Measurements from ENCODE around the gene SMC6. TPM values are rescaled to one million over a fixed set of nuclear protein-coding genes. Genes with fewer than 3 reads are reported as not detected.
A peak's percentile ranks its signal among the peaks of the same experiment; 100 is the strongest.

Gene SMC6
- 39.7 TPM for total RNA-seq
- 10 to 100 TPM; 33.9 to 49.0 (median 37.9) TPM for polyA plus RNA-seq (ENCODE audit: insufficient read depth in 1 of 8, insufficient read length in 8 of 8, low replicate concordance in 1 of 8)
- long read RNA-seq, donor 1: 0 reads
- long read RNA-seq, donor 2: 0 reads
- long read RNA-seq, donor 3, full-length matches to known transcripts: 1 of 10 reads
- long read RNA-seq, donor 3, partial matches to known transcripts: 9 of 10 reads
- long read RNA-seq, donor 3, other reads (novel, unspliced or antisense): 0 of 10 reads
- long read RNA-seq, donor 4, full-length matches to known transcripts: 1 of 1 reads
- long read RNA-seq, donor 4, partial matches to known transcripts: 0 of 1 reads
- long read RNA-seq, donor 4, other reads (novel, unspliced or antisense): 0 of 1 reads
- long read RNA-seq, donor 5, partial matches to known transcripts: 7 of 12 reads
- long read RNA-seq, donor 5, other reads (novel, unspliced or antisense): 5 of 12 reads
- long read RNA-seq, donor 6, full-length matches to known transcripts: 3 of 12 reads
- long read RNA-seq, donor 6, partial matches to known transcripts: 9 of 12 reads
- long read RNA-seq, donor 6, other reads (novel, unspliced or antisense): 0 of 12 reads
- long read RNA-seq, donor 7, partial matches to known transcripts: 12 of 13 reads
- long read RNA-seq, donor 7, other reads (novel, unspliced or antisense): 0 of 13 reads
- long read RNA-seq, donor 8, full-length matches to known transcripts: 1 of 1 reads
- long read RNA-seq, donor 8, partial matches to known transcripts: 0 of 1 reads
- long read RNA-seq, donor 8, other reads (novel, unspliced or antisense): 0 of 1 reads
- long read RNA-seq, donor 9, partial matches to known transcripts: 0 of 1 reads
- long read RNA-seq, donor 9, other reads (novel, unspliced or antisense): 0 of 1 reads
- long read RNA-seq, donor 10, full-length matches to known transcripts: 1 of 1 reads
- long read RNA-seq, donor 10, partial matches to known transcripts: 0 of 1 reads
- long read RNA-seq, donor 10, other reads (novel, unspliced or antisense): 0 of 1 reads
- long read RNA-seq, donor 11, full-length matches to known transcripts: 1 of 1 reads
- long read RNA-seq, donor 11, partial matches to known transcripts: 0 of 1 reads
- long read RNA-seq, donor 11, other reads (novel, unspliced or antisense): 0 of 1 reads

GRCh38 chr2:17753803-17754663 lies at the start of gene SMC6, which contains the start of gene GEN1:
Gene SMC6, minus strand, starts transcription at chr2:17753810. Its CDS starts 7,864 bp downstream, at chr2:17745946.
Gene GEN1, plus strand, starts transcription at chr2:17754138. Its CDS starts 5,806 bp downstream, at chr2:17759944.
- WGBS (ENCODE audit: insufficient coverage): under 1% methylated on average over 75 of the region's 76 CpGs

GRCh38 chr2:17800693-17801458 lies 47.3 kb upstream of the SMC6 start:
- WGBS (ENCODE audit: insufficient coverage): 77% methylated on average over 1 of the region's 1 CpG
- peak overlapping the region; percentile 97 for H3K27ac ChIP-seq (ENCODE audit: low read length)

More at GRCh38 chr2:17753803-17754663, at the start of gene SMC6, which contains the start of gene GEN1:
- Histone ChIP-seq H3K9me3 (replicated peaks; ENCODE audit: control insufficient read depth, low read depth, low read length) (no peaks in the 10 kb centered on the region), H3K4me1 (ENCODE audit: control insufficient read depth, insufficient read depth, low read length) (peaks cover 6% of the 10 kb centered on the region), H3K27ac (ENCODE audit: low read length) (peak within 1 kb of the TSS; percentile 98), H3K36me3 (ENCODE audit: control insufficient read depth, insufficient read depth, low read length) (no peaks in the 10 kb centered on the region), H3K4me3 (ENCODE audit: low read length) (peak within 1 kb of the TSS; percentile 85), H3K27me3 (ENCODE audit: control insufficient read depth, insufficient read depth, low read length) (no peaks in the 10 kb centered on the region)
- DNase-seq: peak; percentile 95

DNA sequence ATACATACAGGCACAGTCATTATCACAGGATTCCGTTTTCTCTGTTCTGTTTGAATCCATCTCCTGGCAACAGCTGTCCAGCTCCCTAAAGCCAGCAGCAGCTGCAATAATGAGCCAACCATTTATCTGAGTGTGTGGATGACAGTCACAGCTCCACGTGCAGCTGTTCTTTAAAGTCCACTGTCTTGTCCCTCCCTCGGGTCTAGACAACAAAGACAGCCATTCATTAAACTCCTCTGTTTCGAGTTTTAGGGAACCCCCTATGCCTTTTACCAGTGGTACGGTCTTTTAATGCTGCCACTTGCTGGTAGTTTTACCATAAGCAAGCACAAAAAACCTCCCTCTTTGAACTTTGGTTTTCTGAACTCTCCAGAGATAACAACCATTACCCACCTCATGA lies 46.6 kb upstream of the SMC6 start:
- Histone ChIP-seq H3K9me3 (replicated peaks; ENCODE audit: control insufficient read depth, low read depth, low read length) (no peaks in the 10 kb centered on the region), H3K27me3 (ENCODE audit: control insufficient read depth, insufficient read depth, low read length) (no peaks in the 10 kb centered on the region), H3K4me3 (ENCODE audit: low read length) (peak overlapping the region; percentile 34), H3K4me1 (ENCODE audit: control insufficient read depth, insufficient read depth, low read length) (peaks cover 53% of the 10 kb centered on the region), H3K27ac (ENCODE audit: low read length) (peak overlapping the region; percentile 97), H3K36me3 (ENCODE audit: control insufficient read depth, insufficient read depth, low read length) (no peaks in the 10 kb centered on the region)
- 57% methylated on average over 2 of the region's 5 CpGs for WGBS (ENCODE audit: insufficient coverage)
- peak; percentile 97 for DNase-seq

More at GRCh38 chr2:17800693-17801458, 47.3 kb upstream of the SMC6 start:
- peaks cover 57% of the 10 kb centered on the region for H3K4me1 ChIP-seq (ENCODE audit: control insufficient read depth, insufficient read depth, low read length)
- no peak for DNase-seq
- H3K27me3 ChIP-seq (ENCODE audit: control insufficient read depth, insufficient read depth, low read length): no peaks in the 10 kb centered on the region
- peak overlapping the region; percentile 2 for H3K4me3 ChIP-seq (ENCODE audit: low read length)
- H3K9me3 ChIP-seq (replicated peaks; ENCODE audit: control insufficient read depth, low read depth, low read length): no peaks in the 10 kb centered on the region
- no peaks in the 10 kb centered on the region for H3K36me3 ChIP-seq (ENCODE audit: control insufficient read depth, insufficient read depth, low read length)

GRCh38 chr2:17799301-17800120 lies 45.9 kb upstream of the SMC6 start:
- Histone ChIP-seq H3K9me3 (replicated peaks; ENCODE audit: control insufficient read depth, low read depth, low read length) (no peaks in the 10 kb centered on the region), H3K36me3 (ENCODE audit: control insufficient read depth, insufficient read depth, low read length) (no peaks in the 10 kb centered on the region), H3K27ac (ENCODE audit: low read length) (peak overlapping the region; percentile 97), H3K27me3 (ENCODE audit: control insufficient read depth, insufficient read depth, low read length) (no peaks in the 10 kb centered on the region), H3K4me3 (ENCODE audit: low read length) (peak overlapping the region; percentile 34), H3K4me1 (ENCODE audit: control insufficient read depth, insufficient read depth, low read length) (peaks cover 51% of the 10 kb centered on the region)
- 0% methylated on average over 1 of the region's 7 CpGs for WGBS (ENCODE audit: insufficient coverage)
- peak; percentile 47 for DNase-seq

DNA sequence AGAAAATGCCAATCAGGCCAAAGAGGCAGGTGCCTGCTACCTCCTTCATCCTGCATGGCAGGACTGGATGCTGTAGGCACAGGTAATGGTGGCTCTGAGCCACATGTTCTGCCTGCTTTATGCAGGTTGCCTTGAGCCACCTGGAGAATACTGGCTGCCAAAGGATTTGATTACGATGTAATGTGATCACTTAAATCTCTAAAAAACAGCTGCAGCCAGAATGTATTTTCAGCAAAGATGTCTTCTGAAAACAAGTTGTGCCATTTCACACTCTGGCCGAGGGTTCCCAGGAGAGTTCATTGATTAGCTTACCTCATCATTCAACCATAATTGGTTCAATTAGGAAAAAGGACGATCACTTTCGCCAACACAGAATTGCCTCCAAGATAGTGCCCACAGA lies 44.7 kb upstream of the SMC6 start:
- peak overlapping the region; percentile 97 for H3K27ac ChIP-seq (ENCODE audit: low read length)
- WGBS (ENCODE audit: insufficient coverage): no CpG with 5 or more reads among the region's 4 CpGs
- no peak for DNase-seq

DNA sequence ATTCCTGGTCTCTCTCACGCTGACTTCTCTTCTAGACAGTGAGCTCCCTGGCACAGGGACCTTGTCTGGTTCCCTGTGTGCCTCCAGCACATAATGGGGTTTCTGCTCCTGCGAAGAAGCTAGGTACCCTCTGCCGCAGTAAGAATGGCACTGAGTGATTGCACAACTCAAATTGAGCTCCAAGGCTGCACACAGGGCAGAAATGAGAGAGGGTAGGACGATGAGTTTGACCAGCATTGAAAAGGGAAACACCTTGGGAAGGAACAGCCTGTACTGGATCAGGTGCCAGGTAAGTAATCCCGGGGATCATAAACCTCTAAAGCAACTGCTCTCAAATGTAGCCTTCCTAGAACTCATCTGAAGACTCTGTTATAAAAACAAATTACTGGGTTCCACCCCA lies 41.7 kb upstream of the SMC6 start:
- H3K36me3 ChIP-seq (ENCODE audit: control insufficient read depth, insufficient read depth, low read length): no peaks in the 10 kb centered on the region
- no peak overlapping the region for H3K27ac ChIP-seq (ENCODE audit: low read length)
- H3K27me3 ChIP-seq (ENCODE audit: control insufficient read depth, insufficient read depth, low read length): no peaks in the 10 kb centered on the region
- WGBS (ENCODE audit: insufficient coverage): 81% methylated on average over 4 of the region's 5 CpGs
- no peaks in the 10 kb centered on the region for H3K9me3 ChIP-seq (replicated peaks; ENCODE audit: control insufficient read depth, low read depth, low read length)
- no peak for DNase-seq
- no peak overlapping the region for H3K4me3 ChIP-seq (ENCODE audit: low read length)
- H3K4me1 ChIP-seq (ENCODE audit: control insufficient read depth, insufficient read depth, low read length): peaks cover 61% of the 10 kb centered on the region

More for the DNA sequence above, 44.7 kb upstream of the SMC6 start:
- H3K9me3 ChIP-seq (replicated peaks; ENCODE audit: control insufficient read depth, low read depth, low read length): no peaks in the 10 kb centered on the region
- H3K27me3 ChIP-seq (ENCODE audit: control insufficient read depth, insufficient read depth, low read length): no peaks in the 10 kb centered on the region
- H3K4me3 ChIP-seq (ENCODE audit: low read length): no peak overlapping the region
- no peaks in the 10 kb centered on the region for H3K36me3 ChIP-seq (ENCODE audit: control insufficient read depth, insufficient read depth, low read length)
- H3K4me1 ChIP-seq (ENCODE audit: control insufficient read depth, insufficient read depth, low read length): peaks cover 56% of the 10 kb centered on the region

- H3K27ac ChIP-seq (ENCODE audit: low read length): peak overlapping the region; percentile 74
Measured at GRCh38 chr2:17793803-17794354, 40.3 kb upstream of the SMC6 start.

DNA sequence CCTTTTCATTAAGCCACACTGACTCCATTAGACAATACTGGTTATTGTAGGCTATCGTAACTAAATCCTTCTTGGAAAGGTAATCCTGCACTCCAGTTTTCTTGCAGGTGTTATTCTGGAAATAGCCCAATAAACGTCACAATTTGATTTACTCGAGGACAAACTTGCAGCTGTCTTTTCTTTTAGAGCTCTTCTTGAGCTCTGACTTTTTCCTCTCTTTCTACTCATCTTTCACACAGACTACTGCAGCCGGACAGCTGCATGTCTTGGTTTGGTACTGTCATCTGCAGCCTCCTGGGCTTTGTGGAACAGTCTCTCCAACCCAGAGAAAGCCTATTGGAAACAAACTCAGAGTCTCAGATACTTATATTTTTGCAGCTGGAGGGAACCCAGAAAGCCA lies 39.7 kb upstream of the SMC6 start:
- no peaks in the 10 kb centered on the region for H3K9me3 ChIP-seq (replicated peaks; ENCODE audit: control insufficient read depth, low read depth, low read length)
- no peaks in the 10 kb centered on the region for H3K36me3 ChIP-seq (ENCODE audit: control insufficient read depth, insufficient read depth, low read length)
- DNase-seq: peak; percentile 86
- peak overlapping the region; percentile 74 for H3K27ac ChIP-seq (ENCODE audit: low read length)
- 17% methylated on average over 4 of the region's 4 CpGs for WGBS (ENCODE audit: insufficient coverage)
- peaks cover 46% of the 10 kb centered on the region for H3K4me1 ChIP-seq (ENCODE audit: control insufficient read depth, insufficient read depth, low read length)
- H3K4me3 ChIP-seq (ENCODE audit: low read length): no peak overlapping the region
- no peaks in the 10 kb centered on the region for H3K27me3 ChIP-seq (ENCODE audit: control insufficient read depth, insufficient read depth, low read length)

More at GRCh38 chr2:17793803-17794354, 40.3 kb upstream of the SMC6 start:
- Histone ChIP-seq H3K27me3 (ENCODE audit: control insufficient read depth, insufficient read depth, low read length) (no peaks in the 10 kb centered on the region), H3K4me1 (ENCODE audit: control insufficient read depth, insufficient read depth, low read length) (peaks cover 52% of the 10 kb centered on the region), H3K4me3 (ENCODE audit: low read length) (no peak overlapping the region), H3K36me3 (ENCODE audit: control insufficient read depth, insufficient read depth, low read length) (no peaks in the 10 kb centered on the region), H3K9me3 (replicated peaks; ENCODE audit: control insufficient read depth, low read depth, low read length) (no peaks in the 10 kb centered on the region)
- no peak for DNase-seq
- 56% methylated on average over 5 of the region's 6 CpGs for WGBS (ENCODE audit: insufficient coverage)
